PC-3 (cell line): Measurements from ENCODE around the gene COL8A2. TPM values are rescaled to one million over a fixed set of nuclear protein-coding genes. Genes with fewer than 3 reads are reported as not detected.

ENCODE experiments used
- ATAC-seq: fragments of 200-7000 bp; cut with Tn5 transposase; 2 replicates; pipeline ENCODE4 v1.9.1; 2020; ENCODE audit warnings: mild to moderate bottlenecking, moderate library complexity
- BruUV-seq: library from RNA; stranded (reverse); fragments of 400-500 nt; replicated peaks from 2 replicates; lab custom pipeline; 2021; lab: Mats Ljungman, UMichigan
- CTCF ChIA-PET: fragments of 300-600 bp; sonication (Branson Sonifier 250); formaldehyde crosslinking; loops from one replicate; lab custom pipeline; 2022; ENCODE audit warnings: antibody characterized with exemption; lab: Charles Lee
- POLR2A ChIA-PET: fragments of 300-600 bp; sonication (Branson Sonifier 250); formaldehyde crosslinking; loops from one replicate; lab custom pipeline; 2022; ENCODE audit warnings: antibody characterized with exemption; ENCODE audit not compliant: unreplicated experiment; lab: Charles Lee
- DNase-seq: peaks from one replicate; pipeline ENCODE4 v3.0.0-alpha.2; 2015
- H2AFZ ChIP-seq: fragments of 300-600 bp; sonication (generic); 2 replicates; pipeline ENCODE4 v1.6.0; 2016; ENCODE audit warnings: antibody characterized with exemption, low read length
- H3F3A ChIP-seq: fragments of 300-600 bp; sonication (generic); one replicate; pipeline ENCODE4 v1.6.0; 2017; ENCODE audit warnings: antibody characterized with exemption, low read length, control low read depth, mild to moderate bottlenecking; ENCODE audit not compliant: unreplicated experiment
- H3K27ac ChIP-seq: fragments of 300-600 bp; sonication (generic); 2 replicates; pipeline ENCODE4 v1.5.1; 2016; ENCODE audit warnings: mild to moderate bottlenecking, low read length
- H3K27me3 ChIP-seq: fragments of 300-600 bp; sonication (generic); 2 replicates; pipeline ENCODE4 v1.6.1; 2016; ENCODE audit warnings: low read length, mixed read lengths
- H3K36me3 ChIP-seq: fragments of 300-600 bp; sonication (generic); 2 replicates; pipeline ENCODE4 v1.6.1; 2016; ENCODE audit warnings: low read depth, mixed run types, low read length, mixed read lengths
- H3K4me1 ChIP-seq: fragments of 300-600 bp; sonication (generic); 2 replicates; pipeline ENCODE4 v1.5.1; 2016; ENCODE audit warnings: low read length; ENCODE audit not compliant: insufficient read depth
- H3K4me2 ChIP-seq: fragments of 300-600 bp; sonication (generic); 2 replicates; pipeline ENCODE4 v1.6.0; 2016; ENCODE audit warnings: low read length
- H3K4me3 ChIP-seq: fragments of 300-600 bp; sonication (generic); 2 replicates; pipeline ENCODE4 v1.5.1; 2016; ENCODE audit warnings: mild to moderate bottlenecking, low read length, mixed read lengths
- H3K79me2 ChIP-seq: fragments of 300-600 bp; sonication (generic); 2 replicates; pipeline ENCODE4 v1.6.1; 2017; ENCODE audit warnings: low read length, mixed read lengths
- H3K9ac ChIP-seq: fragments of 300-600 bp; sonication (generic); 2 replicates; pipeline ENCODE4 v1.6.0; 2016; ENCODE audit warnings: mild to moderate bottlenecking, low read length
- H3K9me2 ChIP-seq: fragments of 300-600 bp; sonication (generic); replicated peaks from 2 replicates; pipeline ENCODE4 v1.6.1; 2016; ENCODE audit warnings: mixed run types, low read length, mixed read lengths
- H3K9me3 ChIP-seq: fragments of 300-600 bp; sonication (generic); 2 replicates; pipeline ENCODE4 v1.6.1; 2016; ENCODE audit warnings: low read length, mixed read lengths
- H4K20me1 ChIP-seq: fragments of 300-600 bp; sonication (generic); 2 replicates; pipeline ENCODE4 v1.6.1; 2016; ENCODE audit warnings: low read length, mixed read lengths
- EZH2 ChIP-seq: fragments of 300-600 bp; sonication (generic); IDR thresholded peaks from one replicate; pipeline ENCODE4 v1.6.1; 2017; ENCODE audit warnings: antibody characterized with exemption, mild to moderate bottlenecking, low read length; ENCODE audit not compliant: unreplicated experiment
- EZH2phosphoT487 ChIP-seq: fragments of 300-600 bp; sonication (generic); IDR thresholded peaks from 2 replicates; pipeline ENCODE4 v1.6.1; 2018; ENCODE audit warnings: mild to moderate bottlenecking, antibody characterized with exemption, low read length, borderline replicate concordance
- intact Hi-C: fragments of 100-400 bp; cut with micrococcal nuclease; formaldehyde crosslinking; loops from 2 replicates; pipeline ENCODE4 v1.9.0; 2023
- total RNA-seq: library from RNA; depleted of rRNA; stranded (reverse); fragments of >200 nt; gene quantifications from 2 replicates; pipeline ENCODE4 v1.2.3, GENCODE V29; 2014
- TF ChIP-seq, protein P1 (sequence below): fragments of 300-600 bp; sonication (generic); conservative IDR thresholded peaks from 2 replicates; pipeline ENCODE4 v1.5.1; 2017; ENCODE audit warnings: antibody characterized with exemption, low read depth, mild to moderate bottlenecking, low read length

COL8A2 gene
- total RNA-seq, 1 experiment from 2014 or later = 0.26 TPM

DNA sequence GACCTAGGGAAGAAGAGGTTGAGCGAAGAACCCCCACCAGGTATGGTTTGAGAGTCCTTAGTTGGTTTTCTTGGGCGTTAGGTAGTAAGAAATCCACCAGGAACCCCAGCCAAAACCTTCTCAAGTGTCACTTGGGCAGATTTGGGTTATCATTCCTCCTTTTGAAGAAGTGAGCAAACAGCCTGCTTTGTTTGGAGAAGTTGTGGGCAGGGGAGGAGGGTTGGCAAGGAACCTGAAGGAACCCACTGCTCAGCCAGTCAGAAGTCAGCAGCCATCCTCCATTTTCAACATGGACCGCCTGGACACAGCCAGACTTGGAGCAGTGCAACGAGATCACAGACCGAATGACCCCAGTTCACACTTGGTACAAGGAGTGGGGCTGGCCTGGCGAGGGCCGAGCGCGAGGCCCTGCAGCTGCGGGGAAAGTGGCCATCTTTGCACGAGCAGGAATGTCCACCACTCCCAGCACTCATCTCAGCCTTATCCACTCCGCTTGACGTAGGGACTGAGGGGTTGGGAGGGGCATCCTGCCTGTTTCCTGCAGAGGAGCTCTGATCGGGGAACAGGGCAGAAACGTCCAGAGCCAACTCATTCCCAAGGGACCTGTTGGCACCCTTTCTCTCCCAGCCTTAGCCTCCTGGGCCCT is 29.1 kb downstream of the COL8A2 start:
- Histone ChIP-seq H2AFZ (no peak overlapping the region), H3K27me3 (no peaks in the 10 kb centered on the region), H3K9ac (no peak overlapping the region), H3K4me2 (no peak overlapping the region), H3K4me3 (no peak overlapping the region), H3K9me2 (no peaks in the 10 kb centered on the region), H3K27ac (no peak overlapping the region), H3K79me2 (peaks cover 7% of the 10 kb centered on the region; the same call in 1 of the 2 replicates), H3K36me3 (peaks cover 33% of the 10 kb centered on the region; the same call in 1 of the 2 replicates), H4K20me1 (no peaks in the 10 kb centered on the region), H3K4me1 (no peaks in the 10 kb centered on the region), H3K9me3 (no peaks in the 10 kb centered on the region), H3F3A (no peaks in the 10 kb centered on the region)
- ChIA-PET POLR2A (no interaction called here), CTCF (no interaction called here)
- TF ChIP-seq, protein P1, sequence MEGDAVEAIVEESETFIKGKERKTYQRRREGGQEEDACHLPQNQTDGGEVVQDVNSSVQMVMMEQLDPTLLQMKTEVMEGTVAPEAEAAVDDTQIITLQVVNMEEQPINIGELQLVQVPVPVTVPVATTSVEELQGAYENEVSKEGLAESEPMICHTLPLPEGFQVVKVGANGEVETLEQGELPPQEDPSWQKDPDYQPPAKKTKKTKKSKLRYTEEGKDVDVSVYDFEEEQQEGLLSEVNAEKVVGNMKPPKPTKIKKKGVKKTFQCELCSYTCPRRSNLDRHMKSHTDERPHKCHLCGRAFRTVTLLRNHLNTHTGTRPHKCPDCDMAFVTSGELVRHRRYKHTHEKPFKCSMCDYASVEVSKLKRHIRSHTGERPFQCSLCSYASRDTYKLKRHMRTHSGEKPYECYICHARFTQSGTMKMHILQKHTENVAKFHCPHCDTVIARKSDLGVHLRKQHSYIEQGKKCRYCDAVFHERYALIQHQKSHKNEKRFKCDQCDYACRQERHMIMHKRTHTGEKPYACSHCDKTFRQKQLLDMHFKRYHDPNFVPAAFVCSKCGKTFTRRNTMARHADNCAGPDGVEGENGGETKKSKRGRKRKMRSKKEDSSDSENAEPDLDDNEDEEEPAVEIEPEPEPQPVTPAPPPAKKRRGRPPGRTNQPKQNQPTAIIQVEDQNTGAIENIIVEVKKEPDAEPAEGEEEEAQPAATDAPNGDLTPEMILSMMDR = no peak
- TF ChIP-seq EZH2phosphoT487 = no peak
- no peak for TF ChIP-seq EZH2
- intact Hi-C loops = loop anchor here (5.0 kb wide), 1 partner anchor 191 kb away; no protein-coding TSS in a partner anchor
- no peak for DNase-seq
- ATAC-seq = no peak
- BruUV-seq = no TSS peak

- peaks cover 33% of the 10 kb centered on the region; the same call in 1 of the 2 replicates for H3K36me3 ChIP-seq
- H3K4me2 ChIP-seq = no peak overlapping the region
- no peaks in the 10 kb centered on the region for H4K20me1 ChIP-seq
- POLR2A ChIA-PET = no interaction called here
- no peak for DNase-seq
- no peaks in the 10 kb centered on the region for H3F3A ChIP-seq
- H3K9me2 ChIP-seq = no peaks in the 10 kb centered on the region
- intact Hi-C loops = loop anchor here (5.0 kb wide), 1 partner anchor 193 kb away; no protein-coding TSS in a partner anchor
- no peak overlapping the region for H3K27ac ChIP-seq
- CTCF ChIA-PET = no interaction called here
- no peak for ATAC-seq
- H3K9me3 ChIP-seq = no peaks in the 10 kb centered on the region
- BruUV-seq = no TSS peak
- no peak overlapping the region for H2AFZ ChIP-seq
- TF ChIP-seq EZH2 (no peak), EZH2phosphoT487 (no peak)
- TF ChIP-seq, protein P1 = no peak
- no peaks in the 10 kb centered on the region for H3K27me3 ChIP-seq
- no peak overlapping the region for H3K9ac ChIP-seq
- peaks cover 19% of the 10 kb centered on the region for H3K79me2 ChIP-seq
- H3K4me1 ChIP-seq = peaks cover 8% of the 10 kb centered on the region; the same call in 1 of the 2 replicates
- H3K4me3 ChIP-seq = no peak overlapping the region
Measured at GRCh38 chr1:36094621-36095061, 30.4 kb downstream of the COL8A2 start.

- H3K4me3 ChIP-seq = no peak overlapping the region
- CTCF ChIA-PET = no interaction called here
Measured at GRCh38 chr1:36093929-36094328, 31.1 kb downstream of the COL8A2 start.

More at GRCh38 chr1:36093929-36094328, 31.1 kb downstream of the COL8A2 start:
- no peak for DNase-seq
- Histone ChIP-seq H3K4me1 (peaks cover 9% of the 10 kb centered on the region; the same call in 1 of the 2 replicates), H3F3A (no peaks in the 10 kb centered on the region), H3K4me2 (no peak overlapping the region), H3K27ac (no peak overlapping the region), H3K9ac (no peak overlapping the region), H2AFZ (no peak overlapping the region), H3K9me3 (no peaks in the 10 kb centered on the region), H3K27me3 (no peaks in the 10 kb centered on the region), H3K9me2 (no peaks in the 10 kb centered on the region), H3K79me2 (peaks cover 26% of the 10 kb centered on the region), H3K36me3 (peaks cover 33% of the 10 kb centered on the region; the same call in 1 of the 2 replicates), H4K20me1 (no peaks in the 10 kb centered on the region)
- BruUV-seq = no TSS peak
- no peak for ATAC-seq
- intact Hi-C loops = no loop called here
- POLR2A ChIA-PET = no interaction called here
- TF ChIP-seq, protein P1 = no peak
- no peak for TF ChIP-seq EZH2phosphoT487
- no peak for TF ChIP-seq EZH2
